Measurements from ENCODE around the gene PLCB1.

Gene PLCB1

GRCh38 chr20:8913456-8913855 lies 781.4 kb downstream of the PLCB1 start:
- Histone ChIP-seq H3K4me1 (ENCODE audit: insufficient read depth, low read length) (peaks cover 18% of the 10 kb centered on the region), H2AFZ (ENCODE audit: low read depth, low read length) (no peak overlapping the region), H3K4me3 (ENCODE audit: low read length) (no peak overlapping the region), H3K9me3 (ENCODE audit: low read length) (peaks cover 7% of the 10 kb centered on the region), H3K36me3 (ENCODE audit: insufficient read depth, low read length) (no peaks in the 10 kb centered on the region), H3K27me3 (ENCODE audit: insufficient read depth, low read length) (no peaks in the 10 kb centered on the region)

DNA sequence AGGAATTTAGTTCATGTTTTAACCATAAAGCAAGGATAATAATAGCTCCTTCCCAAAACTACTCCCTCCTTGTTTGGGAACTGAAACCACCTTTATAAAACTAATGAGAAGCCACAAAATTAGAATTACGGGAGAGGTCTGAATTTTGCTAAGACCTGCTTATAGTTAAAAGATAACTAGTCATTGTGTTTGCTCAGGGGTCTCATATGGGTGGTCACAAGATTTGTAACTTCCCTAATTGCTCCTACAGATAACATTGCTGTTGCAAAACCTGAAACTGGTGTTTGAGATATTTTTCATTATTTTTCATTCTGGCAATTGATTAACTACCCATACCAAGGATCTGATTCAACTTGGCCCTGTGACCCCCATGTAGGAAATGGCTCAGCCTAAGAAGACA lies 782.4 kb downstream of the PLCB1 start:
- H3K9me3 ChIP-seq (ENCODE audit: low read length): peaks cover 7% of the 10 kb centered on the region

GRCh38 chr20:8917084-8917483 lies 785.0 kb downstream of the PLCB1 start:
- no peak overlapping the region for H3K4me3 ChIP-seq (ENCODE audit: low read length)
- H3K9me3 ChIP-seq (ENCODE audit: low read length): peaks cover 10% of the 10 kb centered on the region
- H3K36me3 ChIP-seq (ENCODE audit: insufficient read depth, low read length): no peaks in the 10 kb centered on the region
- H2AFZ ChIP-seq (ENCODE audit: low read depth, low read length): no peak overlapping the region
- H3K4me1 ChIP-seq (ENCODE audit: insufficient read depth, low read length): peaks cover 18% of the 10 kb centered on the region
- no peaks in the 10 kb centered on the region for H3K27me3 ChIP-seq (ENCODE audit: insufficient read depth, low read length)

More for the DNA sequence above, 782.4 kb downstream of the PLCB1 start:
- H3K4me3 ChIP-seq (ENCODE audit: low read length): no peak overlapping the region
- H3K4me1 ChIP-seq (ENCODE audit: insufficient read depth, low read length): peaks cover 18% of the 10 kb centered on the region
- H3K36me3 ChIP-seq (ENCODE audit: insufficient read depth, low read length): no peaks in the 10 kb centered on the region
- H2AFZ ChIP-seq (ENCODE audit: low read depth, low read length): peak overlapping the region; percentile 41
- H3K27me3 ChIP-seq (ENCODE audit: insufficient read depth, low read length): no peaks in the 10 kb centered on the region

DNA sequence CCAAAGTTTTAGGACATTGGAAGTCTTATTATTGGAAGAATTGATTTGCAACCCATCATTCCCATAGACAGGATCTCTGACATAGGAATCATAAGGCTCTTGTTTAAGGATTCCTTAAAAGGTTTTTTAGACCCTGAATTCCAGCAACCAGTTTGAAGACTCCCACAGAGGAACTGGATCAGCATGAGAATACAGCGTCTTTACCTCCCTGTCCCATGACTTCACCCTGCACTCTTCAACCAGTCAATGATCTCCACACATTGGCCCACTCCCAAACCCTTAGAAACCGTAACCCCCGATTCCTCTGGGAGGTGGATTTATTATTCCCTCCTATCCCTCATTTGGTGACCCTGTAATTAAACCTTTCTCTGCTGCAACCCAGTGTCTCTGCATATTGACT lies 786.1 kb downstream of the PLCB1 start:
- peaks cover 14% of the 10 kb centered on the region for H3K4me1 ChIP-seq (ENCODE audit: insufficient read depth, low read length)
- no peak overlapping the region for H2AFZ ChIP-seq (ENCODE audit: low read depth, low read length)
- H3K27me3 ChIP-seq (ENCODE audit: insufficient read depth, low read length): no peaks in the 10 kb centered on the region
- no peaks in the 10 kb centered on the region for H3K36me3 ChIP-seq (ENCODE audit: insufficient read depth, low read length)
- peaks cover 10% of the 10 kb centered on the region for H3K9me3 ChIP-seq (ENCODE audit: low read length)
- no peak overlapping the region for H3K4me3 ChIP-seq (ENCODE audit: low read length)

GRCh38 chr20:8924539-8924938 lies 792.5 kb downstream of the PLCB1 start:
- H2AFZ ChIP-seq (ENCODE audit: low read depth, low read length): no peak overlapping the region
- no peaks in the 10 kb centered on the region for H3K4me1 ChIP-seq (ENCODE audit: insufficient read depth, low read length)
- no peaks in the 10 kb centered on the region for H3K36me3 ChIP-seq (ENCODE audit: insufficient read depth, low read length)
- no peaks in the 10 kb centered on the region for H3K27me3 ChIP-seq (ENCODE audit: insufficient read depth, low read length)
- H3K4me3 ChIP-seq (ENCODE audit: low read length): no peak overlapping the region
- H3K9me3 ChIP-seq (ENCODE audit: low read length): peaks cover 5% of the 10 kb centered on the region

GRCh38 chr20:8930726-8931125 lies 798.7 kb downstream of the PLCB1 start:
- no peak overlapping the region for H2AFZ ChIP-seq (ENCODE audit: low read depth, low read length)
- H3K4me3 ChIP-seq (ENCODE audit: low read length): no peak overlapping the region
- H3K4me1 ChIP-seq (ENCODE audit: insufficient read depth, low read length): peaks cover 8% of the 10 kb centered on the region
- no peaks in the 10 kb centered on the region for H3K27me3 ChIP-seq (ENCODE audit: insufficient read depth, low read length)
- H3K36me3 ChIP-seq (ENCODE audit: insufficient read depth, low read length): no peaks in the 10 kb centered on the region
- H3K9me3 ChIP-seq (ENCODE audit: low read length): no peaks in the 10 kb centered on the region

DNA sequence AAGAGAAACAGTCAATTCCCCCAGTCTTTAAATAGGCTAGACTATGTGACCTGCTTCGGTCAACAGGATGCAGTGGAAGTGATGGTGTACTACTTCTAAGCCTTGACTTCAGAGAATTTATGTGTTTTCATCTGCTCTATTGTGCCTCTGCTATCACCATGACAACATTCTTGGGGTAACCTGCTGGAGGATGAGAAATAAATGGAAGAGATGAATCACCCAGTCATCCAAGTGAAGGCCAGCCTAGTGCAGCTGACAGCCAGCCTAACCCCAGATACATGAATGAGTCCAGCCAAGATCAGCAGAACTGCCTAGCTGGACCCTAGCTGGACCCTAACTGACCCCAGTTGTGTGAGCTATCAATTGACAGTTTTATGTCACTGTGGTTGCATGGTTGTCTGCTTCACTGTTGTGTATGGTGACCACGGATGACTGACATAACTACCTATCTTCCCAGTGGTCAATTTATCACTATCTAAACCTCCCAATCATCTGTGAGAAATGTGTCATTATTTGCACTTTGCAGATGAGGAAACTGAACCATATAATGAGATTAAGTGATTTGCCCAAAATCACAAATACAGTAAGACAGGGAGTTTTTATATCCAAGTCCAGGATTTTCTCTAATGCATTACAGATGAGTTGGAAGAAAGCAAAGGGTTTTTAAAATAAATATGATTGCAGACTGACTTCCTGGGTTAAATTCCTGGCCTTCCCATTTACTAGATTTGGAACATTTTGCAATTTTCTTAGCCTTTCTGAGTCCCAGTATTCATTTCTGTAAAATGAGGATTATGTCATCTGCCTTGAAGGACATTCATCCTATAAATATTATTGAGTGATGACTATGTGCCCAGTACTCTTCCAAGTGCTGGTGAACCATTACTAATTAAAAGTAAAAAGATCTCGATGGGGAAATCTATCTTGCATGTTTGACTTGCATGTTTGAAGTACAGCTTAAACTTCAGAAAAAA lies 800.4 kb downstream of the PLCB1 start:
- H3K27me3 ChIP-seq (ENCODE audit: insufficient read depth, low read length): no peaks in the 10 kb centered on the region
- no peaks in the 10 kb centered on the region for H3K36me3 ChIP-seq (ENCODE audit: insufficient read depth, low read length)
- H2AFZ ChIP-seq (ENCODE audit: low read depth, low read length): no peak overlapping the region
- peaks cover 8% of the 10 kb centered on the region for H3K4me1 ChIP-seq (ENCODE audit: insufficient read depth, low read length)
- no peaks in the 10 kb centered on the region for H3K9me3 ChIP-seq (ENCODE audit: low read length)
- no peak overlapping the region for H3K4me3 ChIP-seq (ENCODE audit: low read length)

DNA sequence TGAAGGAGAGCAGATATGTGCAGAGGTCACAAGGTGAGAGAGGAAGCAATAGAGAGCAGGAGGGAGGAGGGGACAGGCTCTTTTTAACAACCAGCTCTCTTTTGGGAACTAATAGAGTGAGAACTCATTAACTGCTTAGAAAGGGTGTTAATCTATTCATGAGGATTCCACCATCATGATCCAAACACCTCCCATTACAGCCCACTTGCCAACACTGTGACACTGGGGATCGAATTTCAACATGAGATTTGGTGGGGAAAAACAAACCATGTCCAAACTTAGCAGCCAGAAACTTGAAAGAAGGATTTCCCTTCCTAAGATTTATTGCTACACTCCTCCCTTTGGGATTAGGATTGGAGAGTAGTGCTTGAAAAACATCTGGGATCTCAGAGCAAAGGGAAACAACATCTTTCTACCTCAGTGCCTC lies 801.3 kb downstream of the PLCB1 start:
- H2AFZ ChIP-seq (ENCODE audit: low read depth, low read length): no peak overlapping the region
- no peaks in the 10 kb centered on the region for H3K27me3 ChIP-seq (ENCODE audit: insufficient read depth, low read length)
- H3K4me3 ChIP-seq (ENCODE audit: low read length): no peak overlapping the region
- no peaks in the 10 kb centered on the region for H3K36me3 ChIP-seq (ENCODE audit: insufficient read depth, low read length)
- H3K9me3 ChIP-seq (ENCODE audit: low read length): no peaks in the 10 kb centered on the region
- peaks cover 8% of the 10 kb centered on the region for H3K4me1 ChIP-seq (ENCODE audit: insufficient read depth, low read length)

GRCh38 chr20:8934362-8934761 lies 802.3 kb downstream of the PLCB1 start:
- Histone ChIP-seq H3K4me1 (ENCODE audit: insufficient read depth, low read length) (peaks cover 8% of the 10 kb centered on the region), H3K9me3 (ENCODE audit: low read length) (no peaks in the 10 kb centered on the region), H2AFZ (ENCODE audit: low read depth, low read length) (no peak overlapping the region), H3K4me3 (ENCODE audit: low read length) (no peak overlapping the region), H3K27me3 (ENCODE audit: insufficient read depth, low read length) (no peaks in the 10 kb centered on the region), H3K36me3 (ENCODE audit: insufficient read depth, low read length) (no peaks in the 10 kb centered on the region)

All from neuron (in vitro differentiated cells).